Activated CD8-positive, alpha-beta T cell treated with anti-CD3 and anti-CD28 coated beads for 36 hours (primary cell): ENCODE data around the gene ARMC5. TPM values are rescaled to one million over a fixed set of nuclear protein-coding genes. Genes with fewer than 3 reads are reported as not detected.
A peak's percentile ranks its signal among the peaks of the same experiment; 100 is the strongest.

Source experiments
- ATAC-seq: fragments of 200-7000 bp; cut with Tn5 transposase; one replicate; pipeline ENCODE4 v1.10.0; 2021; ENCODE audit warnings: mild to moderate bottlenecking, moderate library complexity
- CTCF ChIA-PET: fragments of 350-600 bp; sonication (Branson Sonifier 250); formaldehyde crosslinking; loops from one replicate; lab custom pipeline; 2021; ENCODE audit warnings: antibody characterized with exemption; lab: Charles Lee
- POLR2A ChIA-PET: fragments of 350-600 bp; sonication (Branson Sonifier 250); formaldehyde crosslinking; loops from one replicate; lab custom pipeline; 2021; ENCODE audit warnings: antibody characterized with exemption; lab: Charles Lee
- DNase-seq: peaks from one replicate; pipeline ENCODE4 v3.0.0-alpha.2; 2020
- H3K27ac Mint-ChIP-seq: one replicate; pipeline ENCODE4 v1.8.0; 2021; ENCODE audit warnings: mild to moderate bottlenecking, mixed read lengths
- H3K27me3 Mint-ChIP-seq: one replicate; pipeline ENCODE4 v1.8.0; 2021; ENCODE audit warnings: mixed read lengths
- H3K36me3 Mint-ChIP-seq: one replicate; pipeline ENCODE4 v1.8.0; 2021; ENCODE audit warnings: low read depth, mixed read lengths
- H3K4me1 Mint-ChIP-seq: one replicate; pipeline ENCODE4 v1.8.0; 2021; ENCODE audit warnings: low read depth, mixed read lengths
- H3K4me3 Mint-ChIP-seq: one replicate; pipeline ENCODE4 v1.8.0; 2021; ENCODE audit warnings: mild to moderate bottlenecking, moderate library complexity, mixed read lengths
- H3K9me3 Mint-ChIP-seq: one replicate; pipeline ENCODE4 v1.8.0; 2021; ENCODE audit warnings: mixed read lengths
- CTCF ChIP-seq: fragments of 200-600 bp; IDR thresholded peaks from one replicate; pipeline ENCODE4 v1.8.0; 2022; ENCODE audit warnings: antibody characterized with exemption, mild to moderate bottlenecking
- intact Hi-C: fragments of 100-400 bp; cut with micrococcal nuclease; formaldehyde crosslinking; loops from one replicate; pipeline ENCODE4 v1.10.0; 2022
- total RNA-seq, 2 experiments: library from RNA; stranded (reverse); gene quantifications; one replicate each; pipeline ENCODE4 v1.2.3, GENCODE V29; 2021

Gene ARMC5
- total RNA-seq, 2 experiments from 2014 or later, result 8.2 to 10.0 TPM

- intact Hi-C loops, result loop anchor here (10.0 kb wide), 1 partner anchor 414 kb away; no protein-coding TSS in a partner anchor
These were observed 8.1 kb upstream of the ARMC5 start for GRCh38 chr16:31451201-31451600.

GRCh38 chr16:31451681-31452351, 7.5 kb upstream of the ARMC5 start:
- intact Hi-C loops, result loop anchor here (10.0 kb wide), 1 partner anchor 413 kb away; no protein-coding TSS in a partner anchor
- ChIA-PET POLR2A (interaction anchor here (0.7 to 1.4 kb wide), 4 partner anchors 8 to 250 kb away, joined by 3 to 5 read pairs (median 4); no protein-coding TSS in a partner anchor), CTCF (interaction anchor here (1.1 to 1.6 kb wide), 4 partner anchors 8 to 417 kb away, joined by 3 to 9 read pairs (median 4); no protein-coding TSS in a partner anchor)
- H3K27ac Mint-ChIP-seq, result no peak overlapping the region
- H3K4me3 Mint-ChIP-seq, result no peak overlapping the region
- H3K27me3 Mint-ChIP-seq, result no peaks in the 10 kb centered on the region
- no peak for TF ChIP-seq CTCF
- peak; percentile 38 for ATAC-seq
- no peaks in the 10 kb centered on the region for H3K9me3 Mint-ChIP-seq
- peaks cover 30% of the 10 kb centered on the region for H3K4me1 Mint-ChIP-seq
- no peak for DNase-seq
- peaks cover 19% of the 10 kb centered on the region for H3K36me3 Mint-ChIP-seq

More at GRCh38 chr16:31451201-31451600, 8.1 kb upstream of the ARMC5 start:
- DNase-seq, result no peak
- ATAC-seq, result no peak
- Mint-ChIP-seq H3K9me3 (no peaks in the 10 kb centered on the region), H3K27ac (no peak overlapping the region), H3K4me3 (no peak overlapping the region), H3K4me1 (peaks cover 28% of the 10 kb centered on the region), H3K36me3 (peaks cover 17% of the 10 kb centered on the region), H3K27me3 (no peaks in the 10 kb centered on the region)
- TF ChIP-seq CTCF, result no peak
- ChIA-PET POLR2A (interaction anchor here (0.7 to 1.4 kb wide), 4 partner anchors 8 to 250 kb away, joined by 3 to 5 read pairs (median 4); no protein-coding TSS in a partner anchor), CTCF (interaction anchor here (1.1 to 1.6 kb wide), 3 partner anchors 8 to 417 kb away, joined by 3 to 9 read pairs (median 4); no protein-coding TSS in a partner anchor)

GRCh38 chr16:31452631-31453106, 6.6 kb upstream of the ARMC5 start:
- DNase-seq, result no peak
- peaks cover 26% of the 10 kb centered on the region for H3K36me3 Mint-ChIP-seq
- ChIA-PET POLR2A (interaction anchor here (0.6 to 0.9 kb wide), 2 partner anchors 257 to 363 kb away, joined by 3 read pairs; no protein-coding TSS in a partner anchor), CTCF (interaction anchor here (1.3 to 1.4 kb wide), 3 partner anchors 9 to 416 kb away, joined by 3 to 7 read pairs (median 3); partner anchors contain the start of gene ZNF843)
- intact Hi-C loops, result loop anchor here (10.0 kb wide), 1 partner anchor 412 kb away; no protein-coding TSS in a partner anchor
- no peak for ATAC-seq
- H3K9me3 Mint-ChIP-seq, result no peaks in the 10 kb centered on the region
- H3K27me3 Mint-ChIP-seq, result no peaks in the 10 kb centered on the region
- H3K4me1 Mint-ChIP-seq, result peaks cover 36% of the 10 kb centered on the region
- no peak overlapping the region for H3K4me3 Mint-ChIP-seq
- no peak for TF ChIP-seq CTCF
- no peak overlapping the region for H3K27ac Mint-ChIP-seq

- intact Hi-C loops, result loop anchor here (10.0 kb wide), 1 partner anchor 411 kb away; no protein-coding TSS in a partner anchor
- ChIA-PET CTCF (interaction anchor here (1.4 kb wide), 1 partner anchor 10 kb away, joined by 7 read pairs; the partner anchor contains the start of gene ZNF843), POLR2A (interaction anchor here (0.9 kb wide), 1 partner anchor 258 kb away, joined by 3 read pairs; no protein-coding TSS in a partner anchor)
- H3K36me3 Mint-ChIP-seq, result peaks cover 33% of the 10 kb centered on the region
- TF ChIP-seq CTCF, result no peak
- no peak overlapping the region for H3K4me3 Mint-ChIP-seq
- ATAC-seq (no peak), DNase-seq (no peak)
- no peaks in the 10 kb centered on the region for H3K9me3 Mint-ChIP-seq
- no peaks in the 10 kb centered on the region for H3K27me3 Mint-ChIP-seq
- peak overlapping the region; percentile 49 for H3K27ac Mint-ChIP-seq
- peaks cover 41% of the 10 kb centered on the region for H3K4me1 Mint-ChIP-seq
These were observed 5.8 kb upstream of the ARMC5 start for GRCh38 chr16:31453255-31454204.
